Choroid plexus epithelial cell (primary cell): ENCODE data around the gene KPNA1.
A peak's percentile ranks its signal among the peaks of the same experiment; 100 is the strongest.

Experiments
- DNase-seq: peaks from one replicate; pipeline ENCODE4 v3.0.0-alpha.2; 2010; ENCODE audit warnings: low read depth
- H3K4me3 ChIP-seq: 2 replicates; pipeline ENCODE4 v1.5.1; 2011; ENCODE audit warnings: low read depth, mild to moderate bottlenecking, control low read depth, low read length, moderate library complexity
- CTCF ChIP-seq: conservative IDR thresholded peaks from 2 replicates; pipeline ENCODE4 v1.5.1; 2011; ENCODE audit warnings: low read depth, mild to moderate bottlenecking, control low read depth, inconsistent platforms, low read length, moderate library complexity

Gene KPNA1

DNA sequence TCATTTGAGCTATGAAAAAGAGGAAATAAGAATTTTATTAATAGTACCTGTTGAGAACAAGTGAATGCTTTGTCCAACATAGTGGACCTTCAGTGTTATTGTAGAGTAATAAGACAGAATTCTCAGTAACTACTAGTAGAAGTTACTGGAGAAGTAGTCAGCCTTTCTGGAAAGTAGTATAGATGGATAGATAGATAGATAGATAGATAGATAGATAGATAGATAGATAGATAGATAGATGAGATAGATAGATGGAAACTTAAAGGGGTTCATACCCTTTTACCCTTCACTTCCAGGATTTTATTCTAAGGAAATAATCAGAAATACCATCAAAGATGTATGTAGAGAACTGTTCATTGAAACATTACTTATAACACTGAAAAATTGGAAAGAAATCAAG, 125.5 kb downstream of the KPNA1 start:
- no peak overlapping the region for H3K4me3 ChIP-seq
- no peak for DNase-seq
- no peak for TF ChIP-seq CTCF

- no peak for DNase-seq
- TF ChIP-seq CTCF: no peak
These were observed 127.0 kb downstream of the KPNA1 start for GRCh38 chr3:122387709-122388108.

DNA sequence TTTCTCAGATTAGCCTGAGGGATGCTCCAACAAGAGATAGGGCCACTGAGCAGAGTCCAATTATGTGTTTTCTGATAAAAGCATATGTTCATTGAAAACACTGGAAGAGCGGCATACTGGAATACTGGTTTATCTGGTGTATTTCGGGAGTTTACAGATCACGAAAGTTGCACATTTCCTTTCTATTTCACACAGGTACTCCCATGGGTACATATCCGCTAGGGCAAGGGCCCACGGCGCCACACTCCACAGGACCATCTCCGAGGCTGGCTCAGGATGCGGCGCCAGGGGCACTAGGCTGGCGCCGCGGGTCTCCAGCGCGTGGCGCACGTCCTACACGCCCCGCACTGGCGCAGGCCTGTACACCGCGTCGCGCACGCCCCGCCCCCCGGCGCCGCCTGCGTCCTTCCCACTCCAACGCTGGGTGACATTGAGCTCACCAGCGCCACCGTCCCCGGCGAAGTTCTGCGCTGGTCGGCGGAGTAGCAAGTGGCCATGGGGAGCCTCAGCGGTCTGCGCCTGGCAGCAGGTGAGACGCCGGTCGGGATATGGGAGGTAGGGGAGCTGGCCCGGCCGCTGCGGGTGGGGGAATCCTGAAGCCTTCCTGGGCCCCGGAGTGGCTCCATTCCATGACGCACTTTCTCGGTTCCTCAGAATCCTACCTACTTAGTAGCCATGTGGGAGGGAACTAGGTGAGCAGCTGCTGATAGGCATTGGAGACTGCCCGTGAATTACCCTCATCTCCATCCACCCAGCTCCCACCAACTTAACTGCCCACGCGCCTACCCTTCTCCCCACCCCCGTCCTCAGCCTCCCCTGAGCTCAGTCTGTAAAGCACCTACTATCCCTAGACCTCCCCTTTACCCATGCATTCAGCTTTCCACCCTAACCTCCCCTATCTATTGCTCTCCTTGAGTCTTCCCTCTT, 130.7 kb downstream of the KPNA1 start, which contains the start of gene FAM162A:
TSS of gene FAM162A (plus strand) at position 412 of the 927 bp plus-strand sequence. CDS start at position 496, 84 bp downstream.
- peak; percentile 26 for TF ChIP-seq CTCF
- DNase-seq: peak; percentile 75
- H3K4me3 ChIP-seq: peak within 1 kb of the TSS; percentile 80

More at GRCh38 chr3:122387709-122388108, 127.0 kb downstream of the KPNA1 start:
- no peak overlapping the region for H3K4me3 ChIP-seq

GRCh38 chr3:122382888-122383666, 131.7 kb downstream of the KPNA1 start, which contains the start of gene MIX23:
Gene MIX23, minus strand, starts transcription at chr3:122383231. Its CDS starts 7 bp downstream, at chr3:122383224.
- TF ChIP-seq CTCF: no peak
- peak; percentile 81 for DNase-seq
- H3K4me3 ChIP-seq: peak within 1 kb of the TSS; percentile 80

- no peak overlapping the region for H3K4me3 ChIP-seq
- DNase-seq: no peak
- no peak for TF ChIP-seq CTCF
These were observed 136.8 kb downstream of the KPNA1 start for GRCh38 chr3:122377975-122378374.

- no peak for DNase-seq
- no peak overlapping the region for H3K4me3 ChIP-seq
- no peak for TF ChIP-seq CTCF
These were observed 140.7 kb downstream of the KPNA1 start for GRCh38 chr3:122374034-122374433.
